Activated CD8-positive, alpha-beta memory T cell treated with anti-CD3 and anti-CD28 coated beads for 24 hours (primary cell): Measurements from ENCODE around the gene RTP5.
A peak's percentile ranks its signal among the peaks of the same experiment; 100 is the strongest.

Source experiments
- DNase-seq: peaks from one replicate; pipeline ENCODE4 v3.0.0-alpha.2; 2020

Gene RTP5

GRCh38 chr2:241869087-241869961, at the start of gene RTP5:
Gene RTP5, plus strand, starts transcription at chr2:241869729. Its CDS starts 28 bp downstream, at chr2:241869757.
- DNase-seq, result no peak

GRCh38 chr2:241819947-241820624, 49.4 kb upstream of the RTP5 start:
- peak; percentile 33 for DNase-seq

GRCh38 chr2:241820625-241821384, 48.7 kb upstream of the RTP5 start:
- DNase-seq, result peak; percentile 54

GRCh38 chr2:241821460-241822263, 47.9 kb upstream of the RTP5 start:
- peak; percentile 60 for DNase-seq

GRCh38 chr2:241822264-241822623, 47.3 kb upstream of the RTP5 start:
- DNase-seq, result no peak

GRCh38 chr2:241823531-241824437, 45.7 kb upstream of the RTP5 start:
- DNase-seq, result peak; percentile 50

GRCh38 chr2:241827394-241827793, 42.1 kb upstream of the RTP5 start:
- DNase-seq, result no peak

- no peak for DNase-seq
Measured at GRCh38 chr2:241833101-241833663, 36.3 kb upstream of the RTP5 start.

- peak; percentile 43 for DNase-seq
Measured at GRCh38 chr2:241833756-241834526, 35.6 kb upstream of the RTP5 start.

- peak; percentile 44 for DNase-seq
Measured at GRCh38 chr2:241834527-241835210, 34.9 kb upstream of the RTP5 start.

- peak; percentile 38 for DNase-seq
Measured at GRCh38 chr2:241835611-241836010, 33.9 kb upstream of the RTP5 start.

- DNase-seq, result no peak
Measured at GRCh38 chr2:241836292-241836691, 33.2 kb upstream of the RTP5 start.

- DNase-seq, result peak; percentile 32
Measured at GRCh38 chr2:241837197-241837965, 32.1 kb upstream of the RTP5 start.

- peak; percentile 52 for DNase-seq
Measured at GRCh38 chr2:241841181-241842066, 28.1 kb upstream of the RTP5 start.

- DNase-seq, result no peak
Measured at GRCh38 chr2:241842067-241842415, 27.5 kb upstream of the RTP5 start.

- DNase-seq, result peak; percentile 84
Measured at GRCh38 chr2:241842620-241843211, 26.8 kb upstream of the RTP5 start.

GRCh38 chr2:241843321-241844065, 26.0 kb upstream of the RTP5 start:
- peak; percentile 70 for DNase-seq
